GM19468 (cell line): ENCODE data around the gene SMIM35.
"Not testable (repeated sequence)": the region's sequence is repeated elsewhere in the genome, so short reads cannot be mapped to it uniquely, and the experiment has no call there.

ENCODE experiments used
- ATAC-seq: cut with Tn5 transposase; IDR thresholded peaks from one replicate; pipeline ENCODE4 v1.9.1; 2021; ENCODE audit warnings: mild to moderate bottlenecking, moderate library complexity, moderate number of reproducible peaks; ENCODE audit not compliant: unreplicated experiment; ENCODE audit errors: extremely low read depth

Gene SMIM35

GRCh38 chr11:117993988-117994745, 92.6 kb downstream of the SMIM35 start:
- no peak for ATAC-seq

- ATAC-seq = no peak
Observed at GRCh38 chr11:117992620-117993019, 94.1 kb downstream of the SMIM35 start.

- ATAC-seq = no peak
Observed at GRCh38 chr11:117992136-117992535, 94.6 kb downstream of the SMIM35 start.

GRCh38 chr11:117989351-117990102, 97.2 kb downstream of the SMIM35 start:
- no peak for ATAC-seq

GRCh38 chr11:117986981-117987574, 99.7 kb downstream of the SMIM35 start:
- ATAC-seq = no peak

- peak; percentile 87 for ATAC-seq
Observed at GRCh38 chr11:117985953-117986887, 100.5 kb downstream of the SMIM35 start, which contains the start of gene IL10RA. Gene IL10RA, plus strand, starts transcription at chr11:117986394. Its CDS starts 74 bp downstream, at chr11:117986468.

GRCh38 chr11:117984476-117984875, 102.3 kb downstream of the SMIM35 start:
- ATAC-seq = no peak

GRCh38 chr11:117983163-117983475, 103.6 kb downstream of the SMIM35 start:
- ATAC-seq = no peak

GRCh38 chr11:117980720-117981119, 106.0 kb downstream of the SMIM35 start:
- no peak for ATAC-seq

GRCh38 chr11:117980280-117980679, 106.5 kb downstream of the SMIM35 start:
- ATAC-seq = no peak

- peak; percentile 44 for ATAC-seq
Observed at GRCh38 chr11:117979481-117980211, 107.1 kb downstream of the SMIM35 start.

GRCh38 chr11:117978991-117979390, 107.8 kb downstream of the SMIM35 start:
- ATAC-seq = no peak

GRCh38 chr11:117978291-117978910, 108.4 kb downstream of the SMIM35 start:
- not testable (repeated sequence) for ATAC-seq

GRCh38 chr11:117977612-117978264, 109.0 kb downstream of the SMIM35 start:
- not testable (repeated sequence) for ATAC-seq

- no peak for ATAC-seq
Observed at GRCh38 chr11:117977029-117977428, 109.7 kb downstream of the SMIM35 start.

GRCh38 chr11:117976445-117976844, 110.3 kb downstream of the SMIM35 start:
- ATAC-seq = no peak

GRCh38 chr11:117973503-117973860, 113.3 kb downstream of the SMIM35 start:
- ATAC-seq = no peak

- no peak for ATAC-seq
Observed at GRCh38 chr11:117972629-117973502, 113.9 kb downstream of the SMIM35 start.
